ENCODE data around the gene PNPLA7. TPM values are rescaled to one million over a fixed set of nuclear protein-coding genes. Genes with fewer than 3 reads are reported as not detected.

PNPLA7 gene
- total RNA-seq, 1 donor from 2014 or later = 1.3 TPM

- DNase-seq (ENCODE audit: low read depth) = no peak
These were observed 52.1 kb downstream of the PNPLA7 start for GRCh38 chr9:137497921-137498719.

GRCh38 chr9:137496601-137497375 is 53.4 kb downstream of the PNPLA7 start:
- DNase-seq (ENCODE audit: low read depth) = no peak

GRCh38 chr9:137494550-137495351 is 55.5 kb downstream of the PNPLA7 start:
- no peak for DNase-seq (ENCODE audit: low read depth)

- peak; percentile 37 for DNase-seq (ENCODE audit: low read depth)
These were observed 56.1 kb downstream of the PNPLA7 start for GRCh38 chr9:137494104-137494544.

GRCh38 chr9:137493364-137494103 is 56.7 kb downstream of the PNPLA7 start:
- no peak for DNase-seq (ENCODE audit: low read depth)

GRCh38 chr9:137492464-137493363 is 57.5 kb downstream of the PNPLA7 start:
- DNase-seq (ENCODE audit: low read depth) = no peak

GRCh38 chr9:137491735-137492432 is 58.3 kb downstream of the PNPLA7 start:
- DNase-seq (ENCODE audit: low read depth) = no peak

- no peak for DNase-seq (ENCODE audit: low read depth)
These were observed 59.5 kb downstream of the PNPLA7 start for GRCh38 chr9:137490532-137491186.

GRCh38 chr9:137488906-137489305 is 61.3 kb downstream of the PNPLA7 start:
- no peak for DNase-seq (ENCODE audit: low read depth)

GRCh38 chr9:137488327-137488653 is 61.9 kb downstream of the PNPLA7 start:
- no peak for DNase-seq (ENCODE audit: low read depth)

- no peak for DNase-seq (ENCODE audit: low read depth)
These were observed 62.5 kb downstream of the PNPLA7 start for GRCh38 chr9:137487454-137488326.

- peak; percentile 24 for DNase-seq (ENCODE audit: low read depth)
These were observed 63.4 kb downstream of the PNPLA7 start for GRCh38 chr9:137486545-137487453.

- DNase-seq (ENCODE audit: low read depth) = no peak
These were observed 64.1 kb downstream of the PNPLA7 start for GRCh38 chr9:137486141-137486490.

GRCh38 chr9:137485343-137486140 is 64.7 kb downstream of the PNPLA7 start:
- no peak for DNase-seq (ENCODE audit: low read depth)

GRCh38 chr9:137484551-137485315 is 65.5 kb downstream of the PNPLA7 start:
- DNase-seq (ENCODE audit: low read depth) = no peak
